ENCODE data around the gene TAF11L5.

DNA sequence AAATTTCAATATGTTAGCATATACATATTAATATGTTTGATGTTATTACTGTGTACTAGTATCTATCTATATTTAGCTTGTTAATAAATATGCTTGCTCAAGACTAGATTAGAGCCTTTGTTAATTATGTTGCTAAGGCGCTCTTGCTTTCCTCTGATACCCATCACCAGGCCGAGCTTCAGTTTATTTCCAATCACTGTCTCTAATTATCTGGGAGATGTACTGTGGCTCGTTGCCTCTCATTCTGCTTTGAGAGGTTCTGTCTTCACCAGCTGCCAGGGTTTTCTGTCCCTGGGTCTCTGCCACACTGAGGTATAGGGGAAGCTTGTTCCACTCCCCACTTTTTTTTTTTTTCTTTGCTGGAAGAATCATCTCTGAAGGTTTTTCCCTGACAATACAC is 48.0 kb upstream of the TAF11L5 start:
- no peak for TF ChIP-seq POLR2A (IDR thresholded peaks at IDR 0.05)
- TF ChIP-seq, protein P1, sequence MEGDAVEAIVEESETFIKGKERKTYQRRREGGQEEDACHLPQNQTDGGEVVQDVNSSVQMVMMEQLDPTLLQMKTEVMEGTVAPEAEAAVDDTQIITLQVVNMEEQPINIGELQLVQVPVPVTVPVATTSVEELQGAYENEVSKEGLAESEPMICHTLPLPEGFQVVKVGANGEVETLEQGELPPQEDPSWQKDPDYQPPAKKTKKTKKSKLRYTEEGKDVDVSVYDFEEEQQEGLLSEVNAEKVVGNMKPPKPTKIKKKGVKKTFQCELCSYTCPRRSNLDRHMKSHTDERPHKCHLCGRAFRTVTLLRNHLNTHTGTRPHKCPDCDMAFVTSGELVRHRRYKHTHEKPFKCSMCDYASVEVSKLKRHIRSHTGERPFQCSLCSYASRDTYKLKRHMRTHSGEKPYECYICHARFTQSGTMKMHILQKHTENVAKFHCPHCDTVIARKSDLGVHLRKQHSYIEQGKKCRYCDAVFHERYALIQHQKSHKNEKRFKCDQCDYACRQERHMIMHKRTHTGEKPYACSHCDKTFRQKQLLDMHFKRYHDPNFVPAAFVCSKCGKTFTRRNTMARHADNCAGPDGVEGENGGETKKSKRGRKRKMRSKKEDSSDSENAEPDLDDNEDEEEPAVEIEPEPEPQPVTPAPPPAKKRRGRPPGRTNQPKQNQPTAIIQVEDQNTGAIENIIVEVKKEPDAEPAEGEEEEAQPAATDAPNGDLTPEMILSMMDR (IDR thresholded peaks at IDR 0.05) = no peak

All from heart left ventricle (tissue), 13 donors.